Heart left ventricle (tissue), 13 donors: ENCODE measurements around the gene TLE4.

ENCODE experiments used
- CTCF ChIP-seq, 12 donors: fragments of 200-600 bp; sonication (generic) in 4 of 12; IDR thresholded peaks; one replicate each; pipeline versions ENCODE4 v1.5.0 to v1.8.0; 2018 to 2022; ENCODE audit warnings: antibody characterized with exemption in 12 of 12, mild to moderate bottlenecking in 5 of 12
- POLR2A ChIP-seq, 2 donors: fragments of 450-650 bp; IDR thresholded peaks; one replicate each; pipeline ENCODE4 v1.6.1; 2017; ENCODE audit warnings: antibody characterized with exemption in 2 of 2, mild to moderate bottlenecking in 2 of 2, moderate library complexity in 2 of 2
- donor health status: ischemic (EF 13 %, LVEDD 7.1; RV severe dilation, severe dysfunction).
- donor health status: DM: no; HTN: yes; CAD: no.
- donor health status: DM: no; HTN: no; CAD: no.
- donor health status: ischemic (EF 25% LVEDD 6.9; RV normal size, moderate dysfunction).
- donor health status: ischemic (EF 25% LVEDD 5.7; RV mildly dilated, moderate dysfunction).
- donor health status: ischemic (EF 35%, LVEDD 5.7; RV mildly dilated, moderate dysfunction).
- donor health status: nonischemic (EF 11% LVEDD 7.7; RV severe dilation, severe dysfunction).
- donor health status: DM: yes; HTN: yes; CAD: no.
- donor health status: PGD.
- donor health status: ischemic (EF 29% LVEDD 5.4; RV normal size, mild dysfunction).
- donor health status: nonischemic (EF 23%, LVEDD 6.1; RV moderate dilation, normal function).

DNA sequence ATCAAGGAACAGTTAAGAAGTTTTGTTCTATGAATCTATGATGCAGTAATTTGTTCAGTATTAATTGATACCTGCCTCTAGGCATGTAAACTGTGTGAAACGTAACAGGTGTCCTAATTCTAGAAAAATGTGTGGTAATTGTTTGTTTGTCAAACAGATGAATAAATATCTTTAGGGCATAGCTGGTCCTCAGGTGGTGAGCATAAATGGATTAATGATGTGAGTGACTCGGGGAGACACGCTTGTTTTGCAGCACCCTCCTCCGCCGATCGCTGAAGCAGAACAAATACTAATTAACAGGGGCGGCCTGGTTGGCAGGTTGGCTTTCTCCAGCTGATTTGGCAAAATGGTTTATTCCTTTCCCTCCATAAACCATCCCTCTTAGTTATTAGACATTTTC, 88.8 kb downstream of the TLE4 start:
- TF ChIP-seq POLR2A (IDR thresholded peaks at IDR 0.05) (no peak), CTCF (IDR thresholded peaks at IDR 0.05) (no peak)
